ENCODE measurements around the gene ENOX2. TPM values are rescaled to one million over a fixed set of nuclear protein-coding genes. Genes with fewer than 3 reads are reported as not detected.

The ENOX2 gene
- total and polyA plus RNA-seq, 2 of the 13 experiments (the other 11 are each of a cell fraction or from before 2014, with no cell fraction given), result 5.9 to 8.5 TPM

DNA sequence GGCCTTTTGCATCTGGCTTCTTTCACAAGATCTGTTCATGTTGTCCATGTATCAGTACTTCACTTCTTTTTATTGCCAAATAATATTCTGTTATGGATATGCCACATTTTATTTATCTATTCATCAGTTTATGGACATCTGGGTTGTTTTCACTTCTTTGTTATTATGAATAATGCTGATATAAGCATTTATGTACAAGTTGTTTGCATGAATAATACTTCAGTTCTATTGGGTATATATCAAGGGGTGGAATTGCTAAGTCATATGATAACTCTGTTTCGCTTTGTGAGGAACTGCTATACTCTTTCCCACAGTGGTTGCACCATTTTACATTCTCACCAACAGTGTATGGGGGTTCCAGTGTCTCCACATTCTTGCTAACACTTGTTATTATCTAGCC, 310.8 kb downstream of the ENOX2 start:
- Histone ChIP-seq H3K9me3 (ENCODE audit: low read length) (no peaks in the 10 kb centered on the region), H3K9ac (ENCODE audit: insufficient read depth, low read depth, low read length) (no peak overlapping the region), H3K27me3 (ENCODE audit: control insufficient read depth in 1 of 2, insufficient read depth in 2 of 2, low read length in 2 of 2) (no peaks in the 10 kb centered on the region), H3K4me1 (ENCODE audit: insufficient read depth, low read length) (no peaks in the 10 kb centered on the region), H3K4me3 (replicated peaks in 1 of 3; ENCODE audit: insufficient read depth in 1 of 3, low read depth in 2 of 3, low read length in 3 of 3) (no peak overlapping the region), H4K20me1 (ENCODE audit: insufficient read depth, low read length) (no peaks in the 10 kb centered on the region), H3K36me3 (replicated peaks in 1 of 2; ENCODE audit: control insufficient read depth in 1 of 2, insufficient read depth in 2 of 2, low read length in 2 of 2) (no peaks in the 10 kb centered on the region), H3K79me2 (ENCODE audit: insufficient read depth, low read length) (no peaks in the 10 kb centered on the region), H3K27ac (ENCODE audit: extremely low read length, insufficient read depth, low read length) (no peak overlapping the region), H2AFZ (ENCODE audit: low read length) (no peak overlapping the region), H3K4me2 (ENCODE audit: low read depth, low read length) (no peak overlapping the region)
- DNase-seq (ENCODE audit: low spot score) (no peak), ATAC-seq (no peak), FAIRE-seq (no peak)
- ChIA-PET CTCF (ENCODE audit: low intra/inter-chr PET ratio, low total read pairs) (no interaction called here), POLR2A (no interaction called here)
- intact Hi-C loops (cut with micrococcal nuclease; ENCODE audit: unreplicated experiment) (no loop called here), in situ Hi-C loops (cut with HindIII; ENCODE audit: extremely low pct_ligation_motif_present, low pct_unique_long_range_greater_than_20kb) (no loop called here)
- TF ChIP-seq MAFF (IDR thresholded peaks at IDR 0.05; ENCODE audit: low read depth, low read length) (peak; percentile 83), NR3C1 (CRISPR knock-in tag; IDR thresholded peaks at IDR 0.05) (no peak), ZNF563 (CRISPR knock-in tag; IDR thresholded peaks at IDR 0.05) (no peak), ZNF20 (CRISPR knock-in tag; IDR thresholded peaks at IDR 0.05) (no peak), RBM22 (optimal IDR thresholded peaks at IDR 0.05; ENCODE audit: low read length) (no peak), MAFK (conservative IDR thresholded peaks at IDR 0.05 in 1 of 2, IDR thresholded peaks at IDR 0.05 in 1 of 2; ENCODE audit: low read length in 2 of 2) (peak; percentile 76 to 90; a peak in 3 of 4 replicates), ZMYM2 (CRISPR knock-in tag; IDR thresholded peaks at IDR 0.05) (no peak)
- TF ChIP-seq, protein P1, sequence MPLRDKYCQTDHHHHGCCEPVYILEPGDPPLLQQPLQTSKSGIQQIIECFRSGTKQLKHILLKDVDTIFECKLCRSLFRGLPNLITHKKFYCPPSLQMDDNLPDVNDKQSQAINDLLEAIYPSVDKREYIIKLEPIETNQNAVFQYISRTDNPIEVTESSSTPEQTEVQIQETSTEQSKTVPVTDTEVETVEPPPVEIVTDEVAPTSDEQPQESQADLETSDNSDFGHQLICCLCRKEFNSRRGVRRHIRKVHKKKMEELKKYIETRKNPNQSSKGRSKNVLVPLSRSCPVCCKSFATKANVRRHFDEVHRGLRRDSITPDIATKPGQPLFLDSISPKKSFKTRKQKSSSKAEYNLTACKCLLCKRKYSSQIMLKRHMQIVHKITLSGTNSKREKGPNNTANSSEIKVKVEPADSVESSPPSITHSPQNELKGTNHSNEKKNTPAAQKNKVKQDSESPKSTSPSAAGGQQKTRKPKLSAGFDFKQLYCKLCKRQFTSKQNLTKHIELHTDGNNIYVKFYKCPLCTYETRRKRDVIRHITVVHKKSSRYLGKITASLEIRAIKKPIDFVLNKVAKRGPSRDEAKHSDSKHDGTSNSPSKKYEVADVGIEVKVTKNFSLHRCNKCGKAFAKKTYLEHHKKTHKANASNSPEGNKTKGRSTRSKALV (CRISPR knock-in tag; IDR thresholded peaks at IDR 0.05), result no peak
- 63% methylated on average over 1 of the region's 1 CpG for WGBS (ENCODE audit: low lambda C conversion rate)
- BruUV-seq (replicated peaks), result no TSS peak

DNA sequence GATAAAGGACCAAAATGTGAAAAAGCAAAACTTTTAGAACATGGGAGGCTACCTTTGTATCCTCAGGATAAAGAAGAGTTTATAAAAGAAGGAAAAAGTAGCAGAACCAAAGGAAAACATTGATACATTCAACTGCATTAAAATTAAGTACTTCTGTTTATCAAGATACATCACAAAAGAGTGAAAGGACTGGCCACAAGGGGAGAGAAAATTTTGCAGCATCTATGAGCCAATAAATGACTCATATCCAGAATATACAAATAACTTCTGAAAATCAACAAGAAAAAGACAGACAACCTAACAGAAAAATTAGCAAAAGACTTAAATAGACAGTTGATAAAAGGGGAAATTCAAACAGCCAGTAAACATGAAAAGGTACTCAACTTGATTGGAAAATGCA, 324.1 kb downstream of the ENOX2 start:
- POLR2A ChIA-PET, result no interaction called here
- ATAC-seq (no peak), FAIRE-seq (no peak), DNase-seq (ENCODE audit: low spot score) (no peak)
- intact Hi-C loops (cut with micrococcal nuclease; ENCODE audit: unreplicated experiment), result loop anchor here (5.0 to 10.0 kb wide), 2 partner anchors 223 to 336 kb away; no protein-coding TSS in a partner anchor
- Histone ChIP-seq H3K4me2 (ENCODE audit: low read depth, low read length) (no peak overlapping the region), H3K27me3 (ENCODE audit: control insufficient read depth in 1 of 2, insufficient read depth in 2 of 2, low read length in 2 of 2) (no peaks in the 10 kb centered on the region), H3K9ac (ENCODE audit: insufficient read depth, low read depth, low read length) (no peak overlapping the region), H3K9me3 (ENCODE audit: low read length) (no peaks in the 10 kb centered on the region), H3K4me1 (ENCODE audit: insufficient read depth, low read length) (no peaks in the 10 kb centered on the region), H3K27ac (ENCODE audit: extremely low read length, insufficient read depth, low read length) (no peak overlapping the region), H2AFZ (ENCODE audit: low read length) (no peak overlapping the region), H3K79me2 (ENCODE audit: insufficient read depth, low read length) (no peaks in the 10 kb centered on the region), H3K4me3 (replicated peaks in 1 of 3; ENCODE audit: insufficient read depth in 1 of 3, low read depth in 2 of 3, low read length in 3 of 3) (no peak overlapping the region), H3K36me3 (replicated peaks in 1 of 2; ENCODE audit: control insufficient read depth in 1 of 2, insufficient read depth in 2 of 2, low read length in 2 of 2) (no peaks in the 10 kb centered on the region), H4K20me1 (ENCODE audit: insufficient read depth, low read length) (no peaks in the 10 kb centered on the region)
- no TSS peak for BruUV-seq (replicated peaks)
- in situ Hi-C loops (cut with HindIII; ENCODE audit: extremely low pct_ligation_motif_present, low pct_unique_long_range_greater_than_20kb), result no loop called here
- CTCF ChIA-PET (ENCODE audit: low intra/inter-chr PET ratio, low total read pairs), result no interaction called here
- TF ChIP-seq ARHGAP35 (CRISPR knock-in tag; IDR thresholded peaks at IDR 0.05; ENCODE audit: borderline replicate concordance), result no peak
- TF ChIP-seq, protein P2, sequence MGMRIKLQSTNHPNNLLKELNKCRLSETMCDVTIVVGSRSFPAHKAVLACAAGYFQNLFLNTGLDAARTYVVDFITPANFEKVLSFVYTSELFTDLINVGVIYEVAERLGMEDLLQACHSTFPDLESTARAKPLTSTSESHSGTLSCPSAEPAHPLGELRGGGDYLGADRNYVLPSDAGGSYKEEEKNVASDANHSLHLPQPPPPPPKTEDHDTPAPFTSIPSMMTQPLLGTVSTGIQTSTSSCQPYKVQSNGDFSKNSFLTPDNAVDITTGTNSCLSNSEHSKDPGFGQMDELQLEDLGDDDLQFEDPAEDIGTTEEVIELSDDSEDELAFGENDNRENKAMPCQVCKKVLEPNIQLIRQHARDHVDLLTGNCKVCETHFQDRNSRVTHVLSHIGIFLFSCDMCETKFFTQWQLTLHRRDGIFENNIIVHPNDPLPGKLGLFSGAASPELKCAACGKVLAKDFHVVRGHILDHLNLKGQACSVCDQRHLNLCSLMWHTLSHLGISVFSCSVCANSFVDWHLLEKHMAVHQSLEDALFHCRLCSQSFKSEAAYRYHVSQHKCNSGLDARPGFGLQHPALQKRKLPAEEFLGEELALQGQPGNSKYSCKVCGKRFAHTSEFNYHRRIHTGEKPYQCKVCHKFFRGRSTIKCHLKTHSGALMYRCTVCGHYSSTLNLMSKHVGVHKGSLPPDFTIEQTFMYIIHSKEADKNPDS (CRISPR knock-in tag; IDR thresholded peaks at IDR 0.05), result no peak
- TF ChIP-seq, protein P3, sequence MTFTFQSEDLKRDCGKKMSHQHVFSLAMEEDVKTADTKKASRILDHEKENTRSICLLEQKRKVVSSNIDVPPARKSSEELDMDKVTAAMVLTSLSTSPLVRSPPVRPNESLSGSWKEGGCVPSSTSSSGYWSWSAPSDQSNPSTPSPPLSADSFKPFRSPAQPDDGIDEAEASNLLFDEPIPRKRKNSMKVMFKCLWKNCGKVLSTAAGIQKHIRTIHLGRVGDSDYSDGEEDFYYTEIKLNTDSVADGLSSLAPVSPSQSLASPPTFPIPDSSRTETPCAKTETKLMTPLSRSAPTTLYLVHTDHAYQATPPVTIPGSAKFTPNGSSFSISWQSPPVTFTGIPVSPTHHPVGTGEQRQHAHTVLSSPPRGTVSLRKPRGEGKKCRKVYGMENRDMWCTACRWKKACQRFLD (CRISPR knock-in tag; IDR thresholded peaks at IDR 0.05; ENCODE audit: borderline replicate concordance), result no peak
- TF ChIP-seq ZIK1 (CRISPR knock-in tag; IDR thresholded peaks at IDR 0.05; ENCODE audit: borderline replicate concordance, low read depth), result no peak
- no peak for TF ChIP-seq SMAD9 (CRISPR knock-in tag; IDR thresholded peaks at IDR 0.05)
- no peak for TF ChIP-seq HMG20B (CRISPR knock-in tag; conservative IDR thresholded peaks at IDR 0.05)
- TF ChIP-seq ZKSCAN1 (IDR thresholded peaks at IDR 0.05; ENCODE audit: low read length), result no peak
- no peak for TF ChIP-seq RBFOX2 (IDR thresholded peaks at IDR 0.05; ENCODE audit: low read depth, low read length)

Measured in HepG2 (cell line).